ENCODE results near the gene DNAJC22.
"Not testable (repeated sequence)": the region's sequence is repeated elsewhere in the genome, so short reads cannot be mapped to it uniquely, and the experiment has no call there.

DNAJC22 gene

DNA sequence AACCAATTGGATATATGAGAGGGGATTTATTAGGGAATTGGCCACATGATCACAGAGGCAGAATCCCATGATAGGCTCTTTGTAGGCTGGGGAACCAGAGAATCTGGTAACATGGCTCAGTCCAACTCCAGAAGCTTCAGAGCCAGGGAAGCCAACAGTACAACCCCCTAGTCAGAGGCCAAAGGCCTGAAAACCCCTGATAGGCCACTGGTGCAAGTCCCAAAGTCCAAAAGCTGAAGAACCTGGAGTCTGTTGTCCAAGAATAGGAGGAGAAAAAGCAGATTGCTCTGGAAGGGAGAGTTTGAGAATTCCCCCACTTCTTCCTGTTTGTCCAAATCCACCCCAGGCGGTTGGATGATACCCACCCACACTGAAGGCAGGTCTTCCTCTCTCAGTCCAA, 31.9 kb upstream of the DNAJC22 start:
- no peak for DNase-seq (ENCODE audit: extremely low read depth, low read depth)
- TF ChIP-seq, protein P1, sequence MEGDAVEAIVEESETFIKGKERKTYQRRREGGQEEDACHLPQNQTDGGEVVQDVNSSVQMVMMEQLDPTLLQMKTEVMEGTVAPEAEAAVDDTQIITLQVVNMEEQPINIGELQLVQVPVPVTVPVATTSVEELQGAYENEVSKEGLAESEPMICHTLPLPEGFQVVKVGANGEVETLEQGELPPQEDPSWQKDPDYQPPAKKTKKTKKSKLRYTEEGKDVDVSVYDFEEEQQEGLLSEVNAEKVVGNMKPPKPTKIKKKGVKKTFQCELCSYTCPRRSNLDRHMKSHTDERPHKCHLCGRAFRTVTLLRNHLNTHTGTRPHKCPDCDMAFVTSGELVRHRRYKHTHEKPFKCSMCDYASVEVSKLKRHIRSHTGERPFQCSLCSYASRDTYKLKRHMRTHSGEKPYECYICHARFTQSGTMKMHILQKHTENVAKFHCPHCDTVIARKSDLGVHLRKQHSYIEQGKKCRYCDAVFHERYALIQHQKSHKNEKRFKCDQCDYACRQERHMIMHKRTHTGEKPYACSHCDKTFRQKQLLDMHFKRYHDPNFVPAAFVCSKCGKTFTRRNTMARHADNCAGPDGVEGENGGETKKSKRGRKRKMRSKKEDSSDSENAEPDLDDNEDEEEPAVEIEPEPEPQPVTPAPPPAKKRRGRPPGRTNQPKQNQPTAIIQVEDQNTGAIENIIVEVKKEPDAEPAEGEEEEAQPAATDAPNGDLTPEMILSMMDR (IDR thresholded peaks at IDR 0.05; ENCODE audit: low read depth, low read length), result no peak

DNA sequence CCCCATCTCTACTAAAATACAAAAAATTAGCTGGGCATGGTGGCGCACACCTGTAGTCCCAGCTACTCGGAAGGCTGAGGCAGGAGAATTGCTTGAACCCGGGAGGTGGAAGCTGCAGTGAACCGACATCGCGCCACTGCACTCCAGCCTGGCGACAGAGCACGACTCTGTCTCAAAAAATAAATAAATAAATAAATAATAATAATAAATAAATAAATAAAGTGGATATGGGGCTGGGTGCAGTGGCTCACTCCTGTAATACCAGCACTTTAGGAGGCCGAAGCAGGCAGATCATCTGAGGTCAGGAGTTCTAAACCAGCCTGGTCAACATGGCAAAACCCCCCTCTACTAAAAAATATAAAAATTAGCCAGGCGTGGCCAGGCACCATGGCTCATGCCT, 29.6 kb upstream of the DNAJC22 start:
- DNase-seq (ENCODE audit: extremely low read depth, low read depth), result not testable (repeated sequence)

DNA sequence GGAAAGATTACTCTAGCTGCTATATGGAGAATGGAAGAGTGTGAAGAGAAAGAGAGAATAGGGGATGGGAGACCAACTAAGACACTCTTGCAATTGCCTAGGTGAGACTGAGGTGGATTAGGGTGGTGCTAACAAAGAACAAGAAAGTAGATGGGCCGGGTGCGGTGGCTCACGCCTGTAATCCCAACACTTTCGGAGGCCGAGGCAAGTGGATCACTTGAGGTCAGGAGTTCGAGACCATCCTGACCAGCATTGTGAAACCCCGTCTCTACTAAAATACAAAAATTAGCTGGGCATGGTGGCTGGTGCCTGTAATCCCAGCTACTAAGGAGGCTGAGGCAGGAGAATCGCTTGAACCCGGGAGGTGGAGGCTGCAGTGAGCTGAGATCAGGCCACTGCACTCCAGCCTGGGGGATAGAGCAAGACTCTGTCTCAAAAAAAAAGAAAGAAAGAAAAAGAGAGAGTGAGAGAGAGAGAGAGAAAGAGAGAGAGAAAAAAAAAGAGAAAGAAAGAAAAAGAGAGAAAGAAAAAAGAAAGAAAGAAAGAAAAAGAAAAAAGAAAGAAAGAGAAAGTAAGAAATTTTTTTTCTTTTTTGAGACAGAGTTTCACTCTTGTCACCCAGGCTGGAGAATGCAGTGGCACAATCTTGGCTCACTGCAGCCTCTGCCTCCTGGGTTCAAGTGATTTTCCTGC, 26.1 kb upstream of the DNAJC22 start:
- DNase-seq (ENCODE audit: extremely low read depth, low read depth), result not testable (repeated sequence)

DNA sequence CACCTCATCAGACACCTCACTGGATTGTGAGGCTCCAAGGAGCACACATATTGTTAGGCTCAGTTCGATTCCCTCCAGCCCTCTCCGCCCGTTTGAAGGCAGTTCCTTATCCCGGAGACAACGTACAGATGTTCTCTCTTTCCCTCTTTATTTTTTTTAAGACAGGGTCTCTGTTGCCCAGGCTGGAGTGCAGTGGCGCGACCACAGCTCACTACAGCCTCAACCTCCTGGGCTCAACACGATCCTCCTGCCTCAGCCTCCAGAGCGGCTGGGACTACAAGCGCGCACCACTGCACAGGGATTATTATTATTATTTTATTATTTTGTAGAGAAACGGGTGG, 24.4 kb upstream of the DNAJC22 start:
- TF ChIP-seq, protein P1 (IDR thresholded peaks at IDR 0.05; ENCODE audit: low read depth, low read length), result no peak
- DNase-seq (ENCODE audit: extremely low read depth, low read depth), result no peak

DNA sequence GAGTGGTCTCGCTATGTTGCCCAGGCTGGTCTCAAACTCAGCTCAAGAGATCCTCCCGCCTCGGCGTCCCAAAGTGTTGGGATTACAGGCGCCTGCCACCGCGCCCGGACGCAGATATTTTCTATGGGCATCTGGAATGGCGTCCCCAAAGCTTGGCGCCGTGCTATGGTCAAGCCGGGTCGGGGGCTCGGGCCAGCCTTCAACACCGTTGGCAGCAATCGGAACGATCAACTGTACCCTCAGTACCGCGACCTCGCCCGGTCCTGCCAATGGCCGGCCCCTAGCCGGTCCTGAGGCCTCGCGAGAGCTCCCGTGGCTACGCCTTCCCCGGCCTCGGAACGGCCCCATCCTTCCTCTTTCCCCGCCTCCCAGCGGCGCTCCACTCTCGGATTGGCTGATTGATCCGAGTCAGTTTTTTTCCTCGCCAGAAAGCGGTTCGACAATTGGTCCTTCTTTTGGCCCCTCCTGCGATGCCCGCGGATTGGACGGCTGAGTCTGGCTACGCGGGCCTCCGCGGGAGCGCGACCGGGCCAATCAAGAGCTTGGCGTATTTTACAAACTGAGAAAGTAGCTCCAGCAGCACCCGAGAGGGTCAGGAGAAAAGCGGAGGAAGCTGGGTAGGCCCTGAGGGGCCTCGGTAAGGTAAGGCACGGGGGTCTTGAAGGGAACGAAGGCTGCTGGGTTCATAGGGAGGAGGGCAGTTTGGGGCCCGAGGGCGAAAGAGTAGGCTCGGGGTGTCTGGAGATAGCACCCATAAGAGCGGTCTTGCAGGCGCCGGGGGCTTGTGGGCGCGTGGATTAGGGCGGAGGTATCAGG, 23.8 kb upstream of the DNAJC22 start, which contains the start of gene TROAP:
Gene TROAP, plus strand, starts transcription at position 548 of the 816 bp plus-strand sequence. CDS start 354 bp downstream, outside the sequence.
- TF ChIP-seq, protein P1 (IDR thresholded peaks at IDR 0.05; ENCODE audit: low read depth, low read length), result no peak

DNA sequence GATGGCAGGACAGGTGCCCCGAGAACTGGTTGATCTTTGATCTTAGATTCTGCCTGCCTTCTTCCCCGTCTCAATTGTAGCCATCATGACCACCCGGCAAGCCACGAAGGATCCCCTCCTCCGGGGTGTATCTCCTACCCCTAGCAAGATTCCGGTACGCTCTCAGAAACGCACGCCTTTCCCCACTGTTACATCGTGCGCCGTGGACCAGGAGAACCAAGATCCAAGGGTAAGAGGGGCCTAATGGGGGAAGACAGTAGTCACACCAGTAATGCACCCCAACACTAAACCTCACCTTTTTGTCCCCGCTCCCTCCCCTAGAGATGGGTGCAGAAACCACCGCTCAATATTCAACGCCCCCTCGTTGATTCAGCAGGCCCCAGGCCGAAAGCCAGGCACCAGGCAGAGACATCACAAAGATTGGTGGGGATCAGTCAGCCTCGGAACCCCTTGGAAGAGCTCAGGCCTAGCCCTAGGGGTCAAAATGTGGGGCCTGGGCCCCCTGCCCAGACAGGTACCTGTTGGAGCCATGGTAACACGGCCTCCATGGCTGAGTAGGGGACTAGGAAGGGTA, 23.1 kb upstream of the DNAJC22 start:
- TF ChIP-seq, protein P1 (IDR thresholded peaks at IDR 0.05; ENCODE audit: low read depth, low read length), result no peak
- no peak for DNase-seq (ENCODE audit: extremely low read depth, low read depth)

More for the DNA sequence above, 23.8 kb upstream of the DNAJC22 start, which contains the start of gene TROAP:
- peak; percentile 94 for DNase-seq (ENCODE audit: extremely low read depth, low read depth)

DNA sequence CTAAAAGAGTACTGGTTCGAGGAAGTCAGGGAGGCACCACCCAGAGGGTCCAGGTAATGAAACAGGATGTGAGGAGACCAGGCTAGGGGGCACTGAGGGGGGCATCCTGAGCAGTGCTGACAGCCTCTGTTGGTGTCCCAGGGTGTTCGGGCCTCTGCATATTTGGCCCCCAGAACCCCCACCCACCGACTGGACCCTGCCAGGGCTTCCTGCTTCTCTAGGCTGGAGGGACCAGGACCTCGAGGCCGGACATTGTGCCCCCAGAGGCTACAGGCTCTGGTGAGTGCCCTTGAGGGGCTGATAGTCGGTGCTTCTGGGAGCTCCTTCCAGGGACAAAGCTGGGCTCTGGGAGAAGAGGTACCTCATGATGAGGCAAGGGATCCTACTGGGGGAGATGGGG, 21.1 kb upstream of the DNAJC22 start:
- TF ChIP-seq, protein P1 (IDR thresholded peaks at IDR 0.05; ENCODE audit: low read depth, low read length), result no peak
- DNase-seq (ENCODE audit: extremely low read depth, low read depth), result no peak

DNA sequence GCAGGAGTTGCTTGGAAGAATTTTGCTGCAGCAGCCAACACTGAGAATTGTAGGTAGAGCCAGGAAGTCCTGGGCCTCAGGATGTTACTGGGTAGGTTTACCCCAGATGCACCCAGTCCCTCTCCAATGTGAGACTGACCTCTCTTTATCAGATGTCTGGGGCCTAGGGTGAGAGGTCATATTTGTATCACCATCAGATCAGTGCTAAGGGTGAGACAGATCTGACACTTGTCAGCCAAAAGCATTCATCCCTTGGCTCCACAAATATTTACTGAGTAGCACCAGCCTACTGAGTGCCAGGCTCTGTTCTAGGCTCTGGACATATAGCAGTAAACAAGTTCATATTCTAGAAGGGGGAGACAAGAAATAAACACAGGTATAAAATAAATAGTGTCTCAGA, 19.3 kb upstream of the DNAJC22 start:
- no peak for DNase-seq (ENCODE audit: extremely low read depth, low read depth)
- TF ChIP-seq, protein P1 (IDR thresholded peaks at IDR 0.05; ENCODE audit: low read depth, low read length), result no peak

Data from AG09319 (cell line).